ENCODE data around the gene LSM6. TPM values are rescaled to one million over a fixed set of nuclear protein-coding genes. Genes with fewer than 3 reads are reported as not detected.
A peak's percentile ranks its signal among the peaks of the same experiment; 100 is the strongest.

The LSM6 gene
- total and polyA plus RNA-seq, 2 experiments from 2014 or later: 70.4 to 238 TPM

DNA sequence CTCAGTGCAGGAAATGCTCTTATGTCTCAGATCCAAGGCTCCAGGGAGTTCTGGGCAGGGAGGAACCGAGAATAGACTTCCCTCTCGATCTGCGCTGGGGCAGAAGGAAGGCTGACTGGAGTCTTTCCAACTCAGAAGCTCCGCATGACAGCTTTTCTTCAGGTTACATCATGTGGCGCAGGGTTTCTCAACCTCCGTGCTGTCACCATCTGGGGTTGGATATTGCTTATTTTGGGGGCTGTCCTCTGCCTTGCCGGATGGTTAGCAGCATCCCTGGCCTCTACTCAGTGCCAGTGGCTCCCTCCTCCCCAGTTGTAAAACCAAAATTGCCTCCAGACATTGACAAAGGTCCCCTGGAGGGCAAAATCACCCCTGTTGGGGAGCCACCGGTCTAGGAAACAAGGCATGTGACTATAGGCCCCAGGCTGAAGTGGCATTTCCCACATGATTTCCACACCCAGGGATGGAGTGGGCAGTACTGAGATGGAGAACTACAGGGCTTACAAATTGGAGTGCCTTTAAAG lies 60.2 kb downstream of the LSM6 start:
- H3K4me1 ChIP-seq (ENCODE audit: insufficient read depth): peaks cover 6% of the 10 kb centered on the region
- no peaks in the 10 kb centered on the region for H3F3A ChIP-seq (replicated peaks; ENCODE audit: low read depth)
- H3K4me3 Mint-ChIP-seq: no peak overlapping the region
- no peak for DNase-seq (ENCODE audit: low spot score)
- H4K20me1 ChIP-seq (replicated peaks; ENCODE audit: insufficient read depth): no peaks in the 10 kb centered on the region
- no peak overlapping the region for H3K4me3 ChIP-seq
- no peak overlapping the region for H3K4me2 ChIP-seq
- no peaks in the 10 kb centered on the region for H3K79me2 ChIP-seq (replicated peaks; ENCODE audit: insufficient read depth)
- peaks cover 5% of the 10 kb centered on the region; the same call in 1 of the 2 replicates for H3K9me2 ChIP-seq (ENCODE audit: insufficient read depth)
- TF ChIP-seq, protein P1, sequence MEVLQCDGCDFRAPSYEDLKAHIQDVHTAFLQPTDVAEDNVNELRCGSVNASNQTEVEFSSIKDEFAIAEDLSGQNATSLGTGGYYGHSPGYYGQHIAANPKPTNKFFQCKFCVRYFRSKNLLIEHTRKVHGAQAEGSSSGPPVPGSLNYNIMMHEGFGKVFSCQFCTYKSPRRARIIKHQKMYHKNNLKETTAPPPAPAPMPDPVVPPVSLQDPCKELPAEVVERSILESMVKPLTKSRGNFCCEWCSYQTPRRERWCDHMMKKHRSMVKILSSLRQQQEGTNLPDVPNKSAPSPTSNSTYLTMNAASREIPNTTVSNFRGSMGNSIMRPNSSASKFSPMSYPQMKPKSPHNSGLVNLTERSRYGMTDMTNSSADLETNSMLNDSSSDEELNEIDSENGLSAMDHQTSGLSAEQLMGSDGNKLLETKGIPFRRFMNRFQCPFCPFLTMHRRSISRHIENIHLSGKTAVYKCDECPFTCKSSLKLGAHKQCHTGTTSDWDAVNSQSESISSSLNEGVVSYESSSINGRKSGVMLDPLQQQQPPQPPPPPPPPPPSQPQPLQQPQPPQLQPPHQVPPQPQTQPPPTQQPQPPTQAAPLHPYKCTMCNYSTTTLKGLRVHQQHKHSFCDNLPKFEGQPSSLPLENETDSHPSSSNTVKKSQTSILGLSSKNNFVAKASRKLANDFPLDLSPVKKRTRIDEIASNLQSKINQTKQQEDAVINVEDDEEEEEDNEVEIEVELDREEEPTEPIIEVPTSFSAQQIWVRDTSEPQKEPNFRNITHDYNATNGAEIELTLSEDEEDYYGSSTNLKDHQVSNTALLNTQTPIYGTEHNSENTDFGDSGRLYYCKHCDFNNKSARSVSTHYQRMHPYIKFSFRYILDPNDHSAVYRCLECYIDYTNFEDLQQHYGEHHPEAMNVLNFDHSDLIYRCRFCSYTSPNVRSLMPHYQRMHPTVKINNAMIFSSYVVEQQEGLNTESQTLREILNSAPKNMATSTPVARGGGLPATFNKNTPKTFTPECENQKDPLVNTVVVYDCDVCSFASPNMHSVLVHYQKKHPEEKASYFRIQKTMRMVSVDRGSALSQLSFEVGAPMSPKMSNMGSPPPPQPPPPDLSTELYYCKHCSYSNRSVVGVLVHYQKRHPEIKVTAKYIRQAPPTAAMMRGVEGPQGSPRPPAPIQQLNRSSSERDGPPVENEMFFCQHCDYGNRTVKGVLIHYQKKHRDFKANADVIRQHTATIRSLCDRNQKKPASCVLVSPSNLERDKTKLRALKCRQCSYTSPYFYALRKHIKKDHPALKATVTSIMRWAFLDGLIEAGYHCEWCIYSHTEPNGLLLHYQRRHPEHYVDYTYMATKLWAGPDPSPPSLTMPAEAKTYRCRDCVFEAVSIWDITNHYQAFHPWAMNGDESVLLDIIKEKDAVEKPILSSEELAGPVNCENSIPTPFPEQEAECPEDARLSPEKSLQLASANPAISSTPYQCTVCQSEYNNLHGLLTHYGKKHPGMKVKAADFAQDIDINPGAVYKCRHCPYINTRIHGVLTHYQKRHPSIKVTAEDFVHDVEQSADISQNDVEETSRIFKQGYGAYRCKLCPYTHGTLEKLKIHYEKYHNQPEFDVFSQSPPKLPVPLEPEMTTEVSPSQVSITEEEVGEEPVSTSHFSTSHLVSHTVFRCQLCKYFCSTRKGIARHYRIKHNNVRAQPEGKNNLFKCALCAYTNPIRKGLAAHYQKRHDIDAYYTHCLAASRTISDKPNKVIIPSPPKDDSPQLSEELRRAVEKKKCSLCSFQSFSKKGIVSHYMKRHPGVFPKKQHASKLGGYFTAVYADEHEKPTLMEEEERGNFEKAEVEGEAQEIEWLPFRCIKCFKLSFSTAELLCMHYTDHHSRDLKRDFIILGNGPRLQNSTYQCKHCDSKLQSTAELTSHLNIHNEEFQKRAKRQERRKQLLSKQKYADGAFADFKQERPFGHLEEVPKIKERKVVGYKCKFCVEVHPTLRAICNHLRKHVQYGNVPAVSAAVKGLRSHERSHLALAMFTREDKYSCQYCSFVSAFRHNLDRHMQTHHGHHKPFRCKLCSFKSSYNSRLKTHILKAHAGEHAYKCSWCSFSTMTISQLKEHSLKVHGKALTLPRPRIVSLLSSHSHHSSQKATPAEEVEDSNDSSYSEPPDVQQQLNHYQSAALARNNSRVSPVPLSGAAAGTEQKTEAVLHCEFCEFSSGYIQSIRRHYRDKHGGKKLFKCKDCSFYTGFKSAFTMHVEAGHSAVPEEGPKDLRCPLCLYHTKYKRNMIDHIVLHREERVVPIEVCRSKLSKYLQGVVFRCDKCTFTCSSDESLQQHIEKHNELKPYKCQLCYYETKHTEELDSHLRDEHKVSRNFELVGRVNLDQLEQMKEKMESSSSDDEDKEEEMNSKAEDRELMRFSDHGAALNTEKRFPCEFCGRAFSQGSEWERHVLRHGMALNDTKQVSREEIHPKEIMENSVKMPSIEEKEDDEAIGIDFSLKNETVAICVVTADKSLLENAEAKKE (CRISPR knock-in tag; IDR thresholded peaks at IDR 0.05): no peak
- TF ChIP-seq, protein P2, sequence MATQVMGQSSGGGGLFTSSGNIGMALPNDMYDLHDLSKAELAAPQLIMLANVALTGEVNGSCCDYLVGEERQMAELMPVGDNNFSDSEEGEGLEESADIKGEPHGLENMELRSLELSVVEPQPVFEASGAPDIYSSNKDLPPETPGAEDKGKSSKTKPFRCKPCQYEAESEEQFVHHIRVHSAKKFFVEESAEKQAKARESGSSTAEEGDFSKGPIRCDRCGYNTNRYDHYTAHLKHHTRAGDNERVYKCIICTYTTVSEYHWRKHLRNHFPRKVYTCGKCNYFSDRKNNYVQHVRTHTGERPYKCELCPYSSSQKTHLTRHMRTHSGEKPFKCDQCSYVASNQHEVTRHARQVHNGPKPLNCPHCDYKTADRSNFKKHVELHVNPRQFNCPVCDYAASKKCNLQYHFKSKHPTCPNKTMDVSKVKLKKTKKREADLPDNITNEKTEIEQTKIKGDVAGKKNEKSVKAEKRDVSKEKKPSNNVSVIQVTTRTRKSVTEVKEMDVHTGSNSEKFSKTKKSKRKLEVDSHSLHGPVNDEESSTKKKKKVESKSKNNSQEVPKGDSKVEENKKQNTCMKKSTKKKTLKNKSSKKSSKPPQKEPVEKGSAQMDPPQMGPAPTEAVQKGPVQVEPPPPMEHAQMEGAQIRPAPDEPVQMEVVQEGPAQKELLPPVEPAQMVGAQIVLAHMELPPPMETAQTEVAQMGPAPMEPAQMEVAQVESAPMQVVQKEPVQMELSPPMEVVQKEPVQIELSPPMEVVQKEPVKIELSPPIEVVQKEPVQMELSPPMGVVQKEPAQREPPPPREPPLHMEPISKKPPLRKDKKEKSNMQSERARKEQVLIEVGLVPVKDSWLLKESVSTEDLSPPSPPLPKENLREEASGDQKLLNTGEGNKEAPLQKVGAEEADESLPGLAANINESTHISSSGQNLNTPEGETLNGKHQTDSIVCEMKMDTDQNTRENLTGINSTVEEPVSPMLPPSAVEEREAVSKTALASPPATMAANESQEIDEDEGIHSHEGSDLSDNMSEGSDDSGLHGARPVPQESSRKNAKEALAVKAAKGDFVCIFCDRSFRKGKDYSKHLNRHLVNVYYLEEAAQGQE (IDR thresholded peaks at IDR 0.05; ENCODE audit: unreplicated experiment): no peak
- TF ChIP-seq JUNB (IDR thresholded peaks at IDR 0.05; ENCODE audit: unreplicated experiment) (no peak), POLR2AphosphoS5 (IDR thresholded peaks at IDR 0.05; ENCODE audit: low read depth) (no peak), NANOG (IDR thresholded peaks at IDR 0.05; ENCODE audit: borderline replicate concordance) (no peak)
- TF ChIP-seq, protein P3, sequence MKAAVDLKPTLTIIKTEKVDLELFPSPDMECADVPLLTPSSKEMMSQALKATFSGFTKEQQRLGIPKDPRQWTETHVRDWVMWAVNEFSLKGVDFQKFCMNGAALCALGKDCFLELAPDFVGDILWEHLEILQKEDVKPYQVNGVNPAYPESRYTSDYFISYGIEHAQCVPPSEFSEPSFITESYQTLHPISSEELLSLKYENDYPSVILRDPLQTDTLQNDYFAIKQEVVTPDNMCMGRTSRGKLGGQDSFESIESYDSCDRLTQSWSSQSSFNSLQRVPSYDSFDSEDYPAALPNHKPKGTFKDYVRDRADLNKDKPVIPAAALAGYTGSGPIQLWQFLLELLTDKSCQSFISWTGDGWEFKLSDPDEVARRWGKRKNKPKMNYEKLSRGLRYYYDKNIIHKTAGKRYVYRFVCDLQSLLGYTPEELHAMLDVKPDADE (IDR thresholded peaks at IDR 0.05): no peak
- no peak overlapping the region for H3K27ac ChIP-seq (ENCODE audit: low read depth)
- H3K36me3 ChIP-seq (ENCODE audit: insufficient read depth): no peaks in the 10 kb centered on the region
- H3K9me3 Mint-ChIP-seq: peaks cover 2% of the 10 kb centered on the region; the same call in 1 of the 3 replicates
- H2AFZ ChIP-seq: 0 out of 2 replicates have a peak overlapping the region, but pooled peaks have one; percentile 32
- no peaks in the 10 kb centered on the region for H3K27me3 Mint-ChIP-seq (ENCODE audit: insufficient read depth, low read depth, poor library complexity)
- ATAC-seq: no peak
- no peaks in the 10 kb centered on the region for H3K27me3 ChIP-seq (ENCODE audit: insufficient read depth)
- H3K27ac Mint-ChIP-seq: no peak overlapping the region
- no peaks in the 10 kb centered on the region for H3K36me3 Mint-ChIP-seq (ENCODE audit: low read depth)
- H3K4me1 Mint-ChIP-seq: peaks cover 9% of the 10 kb centered on the region; the same call in 2 of the 3 replicates

Measured in GM23338 (cell line).